Activated T-cell treated with anti-CD3 and anti-CD28 coated beads, Interleukin-2, amount 50 U/mL, for 72 hours (primary cell): ENCODE measurements around the gene RCL1. TPM values are rescaled to one million over a fixed set of nuclear protein-coding genes. Genes with fewer than 3 reads are reported as not detected.
"Not testable (repeated sequence)": the region's sequence is repeated elsewhere in the genome, so short reads cannot be mapped to it uniquely, and the experiment has no call there.

Experiments used
- ATAC-seq, 2 donors: fragments of 150-1000 bp; cut with Tn5 transposase; replicated peaks in 1 of 2; 2 replicates each; pipeline ENCODE4 v1.10.0; 2021; ENCODE audit warnings: moderate library complexity in 2 of 2, mild to moderate bottlenecking in 1 of 2
- DNase-seq, 2 donors: peaks; one replicate each; pipeline ENCODE4 v3.0.0; 2021 to 2022; ENCODE audit warnings: mixed read lengths in 1 of 2
- H3K27ac Mint-ChIP-seq: one replicate; pipeline ENCODE4 v1.8.0; 2022; ENCODE audit warnings: mild to moderate bottlenecking, moderate library complexity, mixed read lengths
- H3K27me3 Mint-ChIP-seq: one replicate; pipeline ENCODE4 v1.8.0; 2022; ENCODE audit warnings: low read depth, mixed read lengths
- H3K36me3 Mint-ChIP-seq, 2 donors: one replicate each; pipeline ENCODE4 v1.8.0; 2022; ENCODE audit warnings: mixed read lengths in 2 of 2, mild to moderate bottlenecking in 1 of 2; ENCODE audit not compliant: insufficient read depth in 2 of 2
- H3K4me1 Mint-ChIP-seq: one replicate; pipeline ENCODE4 v1.8.0; 2022; ENCODE audit warnings: low read depth, mixed read lengths
- H3K4me3 Mint-ChIP-seq, 2 donors: one replicate each; pipeline ENCODE4 v1.8.0; 2022; ENCODE audit warnings: mild to moderate bottlenecking in 2 of 2, mixed read lengths in 2 of 2, moderate library complexity in 2 of 2
- H3K9me3 Mint-ChIP-seq, 2 donors: one replicate each; pipeline ENCODE4 v1.8.0; 2022; ENCODE audit warnings: mixed read lengths in 2 of 2
- total RNA-seq, 2 donors: library from RNA; stranded (reverse); gene quantifications; one replicate each; pipeline ENCODE4 v1.2.3, GENCODE V29; 2022

The RCL1 gene
- total RNA-seq, 2 donors from 2014 or later, result 29.7 to 38.8 TPM

DNA sequence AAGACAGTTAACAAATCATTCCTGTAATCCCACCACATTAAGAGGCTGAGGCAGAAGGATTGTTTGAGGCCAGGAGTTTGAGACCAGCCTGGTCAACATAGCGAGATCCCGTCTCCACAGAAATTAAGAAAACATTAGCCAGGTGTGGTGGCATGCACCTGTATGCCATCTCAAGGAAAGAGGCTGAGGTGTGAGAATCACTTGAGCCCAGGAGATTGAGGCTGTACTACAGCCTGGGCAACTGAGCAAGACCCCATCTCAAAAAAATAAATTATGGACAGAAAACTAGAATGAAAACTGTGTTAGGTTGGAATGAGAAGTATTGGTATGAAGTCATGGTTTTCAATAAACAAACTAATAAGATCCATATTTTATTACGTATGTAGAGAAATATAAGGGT is 28.7 kb upstream of the RCL1 start:
- peaks cover 12% of the 10 kb centered on the region for H3K4me1 Mint-ChIP-seq
- ATAC-seq, result no peak
- H3K36me3 Mint-ChIP-seq, result no peaks in the 10 kb centered on the region
- no peak for DNase-seq
- H3K27me3 Mint-ChIP-seq, result peaks cover 16% of the 10 kb centered on the region
- no peak overlapping the region for H3K27ac Mint-ChIP-seq
- no peak overlapping the region for H3K4me3 Mint-ChIP-seq
- H3K9me3 Mint-ChIP-seq, result no peaks in the 10 kb centered on the region

- Mint-ChIP-seq H3K36me3 (no peaks in the 10 kb centered on the region), H3K27ac (no peak overlapping the region), H3K4me3 (no peak overlapping the region), H3K4me1 (peaks cover 7% of the 10 kb centered on the region), H3K9me3 (no peaks in the 10 kb centered on the region), H3K27me3 (no peaks in the 10 kb centered on the region)
- no peak for DNase-seq
- no peak for ATAC-seq
Measured at GRCh38 chr9:4768681-4769080, 24.1 kb upstream of the RCL1 start.

DNA sequence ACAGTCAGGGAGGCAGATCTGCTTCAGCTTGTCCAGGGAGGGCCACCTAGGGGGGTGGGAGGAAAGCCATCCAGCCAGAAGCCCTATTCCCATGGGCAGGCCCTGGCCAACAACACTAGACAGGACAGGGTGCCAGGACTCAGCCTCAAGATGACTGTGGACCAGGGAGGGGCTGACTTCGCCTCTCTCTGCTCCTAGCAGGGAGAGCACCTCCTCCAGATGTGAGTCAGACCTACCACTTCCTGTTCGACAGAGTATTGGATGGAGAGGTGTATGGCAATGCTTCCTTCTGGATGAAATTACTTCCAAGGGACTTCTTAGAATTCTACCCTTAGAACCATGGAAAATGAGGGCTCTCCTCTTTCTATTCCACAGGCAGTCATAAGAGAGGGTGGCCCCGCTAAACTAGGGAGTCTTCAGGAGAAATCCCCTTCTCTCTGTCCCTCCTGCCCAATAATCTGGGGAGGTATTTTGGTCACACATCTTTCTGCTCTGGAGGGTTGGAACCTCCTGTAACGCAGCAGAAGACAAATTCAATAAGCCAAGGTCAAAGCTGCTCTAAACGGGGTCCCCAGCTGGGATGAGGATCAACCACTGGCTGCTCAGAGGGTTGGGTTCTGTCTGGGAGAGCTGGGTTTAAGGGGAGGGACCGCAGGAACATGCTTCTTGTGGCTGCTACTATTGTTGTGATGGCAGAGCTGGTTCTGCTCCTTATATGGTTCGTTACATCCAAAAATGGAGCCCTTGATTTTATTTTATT is 23.2 kb upstream of the RCL1 start:
- no peaks in the 10 kb centered on the region for H3K9me3 Mint-ChIP-seq

DNA sequence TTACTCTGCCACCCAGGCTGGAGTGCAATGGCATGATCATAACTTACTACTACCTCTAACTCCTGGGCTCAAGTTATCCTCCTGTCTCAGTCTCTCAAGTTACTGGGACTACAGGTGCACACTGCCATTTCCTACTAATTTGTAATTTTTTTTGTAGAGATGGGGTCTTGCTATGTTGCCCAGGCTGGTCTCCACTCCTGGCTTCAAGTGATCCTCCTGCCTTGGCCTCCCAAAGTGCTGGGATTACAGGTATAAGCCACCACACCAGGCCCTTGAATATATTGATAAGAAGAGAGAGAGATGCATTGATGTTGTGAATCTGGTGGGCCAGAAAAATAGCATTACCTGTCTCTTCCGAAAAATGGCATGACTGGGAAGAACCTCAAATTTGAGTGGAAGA is 21.0 kb upstream of the RCL1 start:
- H3K9me3 Mint-ChIP-seq, result no peaks in the 10 kb centered on the region
- H3K27ac Mint-ChIP-seq, result no peak overlapping the region

More for the DNA sequence above, 23.2 kb upstream of the RCL1 start:
- Mint-ChIP-seq H3K27ac (no peak overlapping the region), H3K36me3 (no peaks in the 10 kb centered on the region), H3K27me3 (no peaks in the 10 kb centered on the region), H3K4me1 (peaks cover 7% of the 10 kb centered on the region), H3K4me3 (no peak overlapping the region)
- peak in 1 of 2 donors; percentile 25 for DNase-seq
- peak; percentile 76 to 93 for ATAC-seq

DNA sequence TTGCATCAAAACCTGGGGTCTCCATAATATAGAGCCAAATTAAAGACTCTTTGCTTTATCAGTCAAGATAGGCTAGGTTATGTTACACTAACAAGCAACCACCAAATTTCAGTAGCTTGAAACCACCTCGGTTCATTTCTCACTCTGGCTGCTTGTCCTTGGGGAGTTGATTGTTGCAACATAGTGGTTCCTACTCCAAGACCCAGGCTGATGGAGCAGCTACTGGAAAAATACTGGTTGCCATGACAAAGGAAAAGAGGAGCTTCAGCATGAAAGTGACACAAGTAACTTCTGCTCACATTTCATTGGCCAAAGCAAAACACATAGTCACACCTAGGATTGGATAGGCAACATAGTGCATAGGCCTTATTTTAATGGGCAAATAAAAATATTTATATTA is 18.5 kb upstream of the RCL1 start:
- no peaks in the 10 kb centered on the region for H3K36me3 Mint-ChIP-seq

More for the DNA sequence above, 21.0 kb upstream of the RCL1 start:
- Mint-ChIP-seq H3K27me3 (no peaks in the 10 kb centered on the region), H3K36me3 (no peaks in the 10 kb centered on the region), H3K4me1 (peaks cover 7% of the 10 kb centered on the region), H3K4me3 (no peak overlapping the region)
- DNase-seq, result no peak
- no peak for ATAC-seq

GRCh38 chr9:4774958-4775357 is 17.8 kb upstream of the RCL1 start:
- ATAC-seq, H3K27me3 Mint-ChIP-seq: not testable (repeated sequence)

More for the DNA sequence above, 18.5 kb upstream of the RCL1 start:
- Mint-ChIP-seq H3K4me3 (no peak overlapping the region), H3K4me1 (peaks cover 4% of the 10 kb centered on the region), H3K27ac (no peak overlapping the region), H3K9me3 (no peaks in the 10 kb centered on the region), H3K27me3 (no peaks in the 10 kb centered on the region)
- no peak for ATAC-seq
- no peak for DNase-seq

GRCh38 chr9:4780651-4781050 is 12.1 kb upstream of the RCL1 start:
- DNase-seq (no peak), ATAC-seq (no peak)
- no peaks in the 10 kb centered on the region for H3K4me1 Mint-ChIP-seq
- no peaks in the 10 kb centered on the region for H3K36me3 Mint-ChIP-seq
- H3K9me3 Mint-ChIP-seq, result no peaks in the 10 kb centered on the region
- H3K27me3 Mint-ChIP-seq, result peaks cover 7% of the 10 kb centered on the region
- H3K4me3 Mint-ChIP-seq, result no peak overlapping the region
- H3K27ac Mint-ChIP-seq, result no peak overlapping the region

More at GRCh38 chr9:4774958-4775357, 17.8 kb upstream of the RCL1 start:
- not testable (repeated sequence) for H3K4me1 Mint-ChIP-seq, H3K36me3 Mint-ChIP-seq, H3K27ac Mint-ChIP-seq, H3K4me3 Mint-ChIP-seq, DNase-seq, H3K9me3 Mint-ChIP-seq

GRCh38 chr9:4781408-4781807 is 11.3 kb upstream of the RCL1 start:
- Mint-ChIP-seq H3K4me1 (no peaks in the 10 kb centered on the region), H3K27ac (no peak overlapping the region), H3K27me3 (peaks cover 7% of the 10 kb centered on the region), H3K36me3 (no peaks in the 10 kb centered on the region), H3K4me3 (no peak overlapping the region), H3K9me3 (no peaks in the 10 kb centered on the region)
- DNase-seq (no peak), ATAC-seq (no peak)

GRCh38 chr9:4783191-4783590 is 9.6 kb upstream of the RCL1 start:
- not testable (repeated sequence) for H3K27me3 Mint-ChIP-seq, ATAC-seq, DNase-seq, H3K9me3 Mint-ChIP-seq, H3K27ac Mint-ChIP-seq, H3K4me1 Mint-ChIP-seq, H3K36me3 Mint-ChIP-seq, H3K4me3 Mint-ChIP-seq

DNA sequence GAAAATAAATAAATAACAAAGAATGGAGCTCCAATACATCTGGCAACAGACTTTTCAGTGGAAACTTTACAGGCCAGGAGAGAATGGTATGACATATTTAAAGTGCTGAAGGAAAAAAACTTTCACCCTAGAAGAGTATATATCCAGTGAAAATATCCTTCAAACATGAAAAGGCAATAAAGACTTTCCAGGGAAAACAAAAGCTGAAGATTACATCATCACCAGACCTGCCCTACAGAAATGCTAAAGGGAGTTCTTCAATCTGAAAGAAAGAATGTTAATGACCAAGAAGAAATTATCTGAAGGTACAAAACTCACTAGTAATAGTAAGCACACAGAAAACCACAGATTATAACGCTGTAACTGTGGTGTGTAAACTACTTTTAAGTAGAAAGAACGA is 8.3 kb upstream of the RCL1 start:
- no peak for ATAC-seq
- no peak overlapping the region for H3K27ac Mint-ChIP-seq

GRCh38 chr9:4786599-4786998 is 6.1 kb upstream of the RCL1 start:
- DNase-seq (no peak), ATAC-seq (no peak)
- peaks cover 29% of the 10 kb centered on the region for H3K4me1 Mint-ChIP-seq
- peaks cover 4% of the 10 kb centered on the region for H3K27me3 Mint-ChIP-seq
- H3K36me3 Mint-ChIP-seq, result no peaks in the 10 kb centered on the region
- H3K9me3 Mint-ChIP-seq, result peaks cover 0 to 2% of the 10 kb centered on the region in 2 donors
- no peak overlapping the region for H3K27ac Mint-ChIP-seq
- H3K4me3 Mint-ChIP-seq, result no peak overlapping the region

More for the DNA sequence above, 8.3 kb upstream of the RCL1 start:
- no peak for DNase-seq
- no peaks in the 10 kb centered on the region for H3K36me3 Mint-ChIP-seq
- no peaks in the 10 kb centered on the region for H3K9me3 Mint-ChIP-seq
- peaks cover 7% of the 10 kb centered on the region for H3K27me3 Mint-ChIP-seq
- H3K4me1 Mint-ChIP-seq, result peaks cover 15% of the 10 kb centered on the region
- H3K4me3 Mint-ChIP-seq, result no peak overlapping the region

- H3K9me3 Mint-ChIP-seq, result peaks cover 0 to 2% of the 10 kb centered on the region in 2 donors
- no peak overlapping the region for H3K27ac Mint-ChIP-seq
- no peaks in the 10 kb centered on the region for H3K27me3 Mint-ChIP-seq
- H3K4me3 Mint-ChIP-seq, result no peak overlapping the region
- DNase-seq, result no peak
- no peaks in the 10 kb centered on the region for H3K36me3 Mint-ChIP-seq
- peaks cover 35% of the 10 kb centered on the region for H3K4me1 Mint-ChIP-seq
- no peak for ATAC-seq
Measured at GRCh38 chr9:4787876-4788275, 4.9 kb upstream of the RCL1 start.

DNA sequence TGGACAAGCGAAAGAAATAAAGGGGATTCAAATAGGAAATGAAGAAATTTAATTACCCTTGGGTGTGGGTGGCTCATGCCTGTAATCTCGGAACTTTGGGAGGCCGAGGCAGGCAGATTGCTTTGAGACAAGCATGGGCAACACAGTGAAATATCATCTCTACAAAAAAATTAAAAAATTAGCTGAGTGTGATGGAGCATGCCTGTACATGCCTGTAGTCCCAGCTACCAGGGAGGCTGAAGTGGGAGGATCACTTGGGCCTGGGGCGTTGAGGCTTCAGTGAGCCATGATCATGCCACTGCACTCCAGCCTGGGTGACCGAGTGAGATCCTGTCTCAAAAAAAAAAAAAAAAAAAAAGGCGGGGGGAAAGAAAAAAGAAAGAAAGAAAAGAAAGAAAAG is 4.0 kb upstream of the RCL1 start:
- Mint-ChIP-seq H3K9me3 (peaks cover 0 to 2% of the 10 kb centered on the region in 2 donors), H3K4me1 (peaks cover 38% of the 10 kb centered on the region), H3K27me3 (no peaks in the 10 kb centered on the region), H3K27ac (no peak overlapping the region), H3K4me3 (no peak overlapping the region), H3K36me3 (no peaks in the 10 kb centered on the region)
- no peak for DNase-seq
- ATAC-seq, result no peak

- DNase-seq (no peak), ATAC-seq (peak; percentile 37 to 39)
- Mint-ChIP-seq H3K27me3 (no peaks in the 10 kb centered on the region), H3K4me3 (peak overlapping the region; percentile 82 to 85), H3K27ac (no peak overlapping the region), H3K9me3 (peaks cover 0 to 2% of the 10 kb centered on the region in 2 donors), H3K4me1 (peaks cover 67% of the 10 kb centered on the region), H3K36me3 (no peaks in the 10 kb centered on the region)
Measured at GRCh38 chr9:4792054-4792571, 631 bp upstream of the RCL1 start.
